ENCODE measurements around the gene UPK1A. TPM values are rescaled to one million over a fixed set of nuclear protein-coding genes. Genes with fewer than 3 reads are reported as not detected.
"Not testable (repeated sequence)": the region's sequence is repeated elsewhere in the genome, so short reads cannot be mapped to it uniquely, and the experiment has no call there.

UPK1A gene
- total RNA-seq, 4 donors from 2014 or later = not detected

- no peaks in the 10 kb centered on the region for H3K27me3 ChIP-seq
- TF ChIP-seq POLR2AphosphoS5 (IDR thresholded peaks at IDR 0.05) (no peak), POLR2A (IDR thresholded peaks at IDR 0.05) (no peak), EP300 (IDR thresholded peaks at IDR 0.05) (no peak), CTCF (IDR thresholded peaks at IDR 0.05) (no peak)
- no peaks in the 10 kb centered on the region for H3K9me3 ChIP-seq
- H3K4me3 ChIP-seq = no peak overlapping the region
- no peak overlapping the region for H3K27ac ChIP-seq
- peaks cover 0 to 61% of the 10 kb centered on the region in 2 donors for H3K36me3 ChIP-seq
- WGBS, 2 donors (ENCODE audit: low coverage in 1 of 2) = 67 to 85% methylated on average over 4 to 9 of the region's 9 CpGs
- ATAC-seq = no peak
- peaks cover 0 to 41% (median 8%) of the 10 kb centered on the region in 3 donors for H3K4me1 ChIP-seq
Observed at GRCh38 chr19:35650581-35650980, 15.7 kb upstream of the UPK1A start.

GRCh38 chr19:35654828-35655227 is 11.5 kb upstream of the UPK1A start:
- H3K9me3 ChIP-seq, H3K27ac ChIP-seq, H3K27me3 ChIP-seq, H3K4me3 ChIP-seq, ATAC-seq: not testable (repeated sequence)
- 82 to 100% methylated on average over 1 to 2 of the region's 6 CpGs for WGBS, 2 donors (ENCODE audit: low coverage in 1 of 2)
- Histone ChIP-seq H3K36me3 (peaks cover 0 to 99% of the 10 kb centered on the region in 2 donors), H3K4me1 (peaks cover 0 to 18% (median 0%) of the 10 kb centered on the region in 3 donors)

GRCh38 chr19:35655600-35655999 is 10.7 kb upstream of the UPK1A start:
- ATAC-seq = no peak
- no peak overlapping the region for H3K27ac ChIP-seq
- peaks cover 0 to 11% (median 0%) of the 10 kb centered on the region in 3 donors for H3K4me1 ChIP-seq
- 85 to 90% methylated on average over 2 to 4 of the region's 4 CpGs for WGBS, 2 donors (ENCODE audit: low coverage in 1 of 2)
- H3K36me3 ChIP-seq = peaks cover 0 to 100% of the 10 kb centered on the region in 2 donors
- no peak overlapping the region for H3K4me3 ChIP-seq
- no peaks in the 10 kb centered on the region for H3K9me3 ChIP-seq
- TF ChIP-seq POLR2A (IDR thresholded peaks at IDR 0.05) (no peak), POLR2AphosphoS5 (IDR thresholded peaks at IDR 0.05) (no peak), EP300 (IDR thresholded peaks at IDR 0.05) (no peak), CTCF (IDR thresholded peaks at IDR 0.05) (no peak)
- no peaks in the 10 kb centered on the region for H3K27me3 ChIP-seq

DNA sequence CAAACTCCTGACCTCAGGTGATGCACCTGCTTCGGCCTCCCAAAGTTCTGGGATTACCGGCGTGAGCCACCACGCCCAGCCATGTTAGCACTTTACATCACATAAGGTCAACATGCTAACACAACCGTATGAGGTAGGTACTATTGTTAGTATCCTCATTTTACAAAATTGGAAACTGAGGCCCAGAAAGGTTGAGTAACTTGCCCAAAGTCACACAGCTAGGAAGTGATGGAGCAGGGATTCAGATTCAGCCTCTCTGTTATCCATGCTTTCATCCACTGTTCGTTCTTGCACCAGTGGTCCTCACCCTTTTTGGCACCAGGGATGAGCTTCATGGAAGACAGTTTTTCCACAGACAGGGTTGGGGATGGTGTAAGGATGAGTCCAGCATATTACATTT is 9.6 kb upstream of the UPK1A start:
- TF ChIP-seq POLR2AphosphoS5 (IDR thresholded peaks at IDR 0.05) = no peak
- TF ChIP-seq CTCF (IDR thresholded peaks at IDR 0.05) = no peak
- no peak for TF ChIP-seq POLR2A (IDR thresholded peaks at IDR 0.05)
- TF ChIP-seq EP300 (IDR thresholded peaks at IDR 0.05) = no peak
- peaks cover 0 to 100% of the 10 kb centered on the region in 2 donors for H3K36me3 ChIP-seq
- H3K4me1 ChIP-seq = no peaks in the 10 kb centered on the region
- H3K4me3 ChIP-seq = no peak overlapping the region
- ATAC-seq = no peak
- H3K27ac ChIP-seq = no peak overlapping the region
- no peaks in the 10 kb centered on the region for H3K9me3 ChIP-seq
- no peaks in the 10 kb centered on the region for H3K27me3 ChIP-seq
- 83 to 95% methylated on average over 1 to 5 of the region's 6 CpGs for WGBS, 2 donors (ENCODE audit: low coverage in 1 of 2)

DNA sequence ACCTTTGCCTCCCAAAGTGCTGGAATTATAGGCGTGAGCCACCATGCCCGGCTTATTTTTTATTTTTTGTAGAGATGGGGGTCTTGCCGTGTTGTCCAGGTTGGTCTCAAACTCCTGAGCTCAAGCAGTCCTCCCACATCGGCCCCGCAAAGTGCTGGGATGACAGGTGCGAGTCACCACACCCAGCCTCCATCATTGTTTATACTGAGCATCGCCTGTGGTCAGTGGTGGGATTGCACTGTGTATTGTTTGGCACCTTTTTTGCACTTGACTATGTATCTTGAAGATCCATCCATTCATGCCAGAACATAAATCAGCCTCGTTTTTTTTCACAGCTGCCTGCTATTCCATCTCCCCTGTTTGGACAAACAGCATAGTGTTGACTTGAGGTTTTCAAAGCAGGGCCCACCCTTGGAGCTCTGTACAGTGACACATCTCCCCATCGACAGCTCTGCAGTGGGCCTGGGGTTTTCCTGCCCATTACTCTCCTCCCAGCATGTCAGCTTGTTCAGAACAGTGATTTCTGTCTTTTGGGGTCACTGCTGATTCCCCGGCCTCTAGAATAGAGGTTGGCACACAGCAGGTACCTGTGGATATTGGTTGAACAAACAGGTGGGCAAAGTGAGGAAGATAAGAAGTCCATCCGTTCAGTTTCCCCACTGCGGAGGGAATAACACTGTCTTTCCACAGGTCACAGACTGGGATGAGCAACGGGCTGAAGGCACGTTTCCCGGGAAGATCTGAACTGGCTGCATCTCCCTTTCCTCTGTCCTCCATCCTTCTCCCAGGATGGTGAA is 8.2 kb upstream of the UPK1A start:
- Histone ChIP-seq H3K36me3 (peaks cover 0 to 100% of the 10 kb centered on the region in 2 donors), H3K4me1 (no peaks in the 10 kb centered on the region), H3K27ac (no peak overlapping the region), H3K27me3 (no peaks in the 10 kb centered on the region), H3K4me3 (no peak overlapping the region), H3K9me3 (no peaks in the 10 kb centered on the region)
- WGBS, 2 donors (ENCODE audit: low coverage in 1 of 2) = 80 to 86% methylated on average over 4 to 8 of the region's 15 CpGs
- no peak for ATAC-seq
- TF ChIP-seq POLR2A (IDR thresholded peaks at IDR 0.05) = no peak
- no peak for TF ChIP-seq CTCF (IDR thresholded peaks at IDR 0.05)
- TF ChIP-seq POLR2AphosphoS5 (IDR thresholded peaks at IDR 0.05) = no peak
- no peak for TF ChIP-seq EP300 (IDR thresholded peaks at IDR 0.05)
